Activated CD8-positive, alpha-beta memory T cell treated with anti-CD3 and anti-CD28 coated beads, Interleukin-2, amount 10 ng/mL, durations not matched to agents 7 days and 5 days (primary cell): ENCODE results near the gene NFATC3. TPM values are rescaled to one million over a fixed set of nuclear protein-coding genes. Genes with fewer than 3 reads are reported as not detected.
"Not testable (repeated sequence)": the region's sequence is repeated elsewhere in the genome, so short reads cannot be mapped to it uniquely, and the experiment has no call there.

Experiments
- ATAC-seq: fragments of 150-1000 bp; cut with Tn5 transposase; one replicate; pipeline ENCODE4 v1.10.0; 2021; ENCODE audit warnings: moderate library complexity
- CTCF ChIA-PET: fragments of 350-600 bp; sonication (Branson Sonifier 250); formaldehyde crosslinking; loops from one replicate; lab custom pipeline; 2021; ENCODE audit warnings: antibody characterized with exemption; lab: Charles Lee
- DNase-seq: peaks from one replicate; pipeline ENCODE4 v3.0.0-alpha.2; 2020
- H3K27ac Mint-ChIP-seq: one replicate; pipeline ENCODE4 v1.8.0; 2021; ENCODE audit warnings: mild to moderate bottlenecking, mixed read lengths
- H3K27me3 Mint-ChIP-seq: one replicate; pipeline ENCODE4 v1.8.0; 2021; ENCODE audit warnings: mixed read lengths
- H3K36me3 Mint-ChIP-seq: one replicate; pipeline ENCODE4 v1.8.0; 2021; ENCODE audit warnings: mild to moderate bottlenecking, mixed read lengths
- H3K4me1 Mint-ChIP-seq: one replicate; pipeline ENCODE4 v1.8.0; 2021; ENCODE audit warnings: mixed read lengths
- H3K4me3 Mint-ChIP-seq: one replicate; pipeline ENCODE4 v1.8.0; 2021; ENCODE audit warnings: mild to moderate bottlenecking, moderate library complexity, mixed read lengths
- H3K9me3 Mint-ChIP-seq: one replicate; pipeline ENCODE4 v1.8.0; 2022; ENCODE audit warnings: low read depth, mixed read lengths
- total RNA-seq, 2 experiments: library from RNA; stranded (reverse); gene quantifications; one replicate each; pipeline ENCODE4 v1.2.3, GENCODE V29; 2021

The NFATC3 gene
- total RNA-seq, 2 experiments from 2014 or later: 176 to 183 TPM

GRCh38 chr16:68118954-68119353 is 33.8 kb downstream of the NFATC3 start:
- CTCF ChIA-PET: interaction anchor here (0.7 to 1.1 kb wide), 3 partner anchors 10 to 209 kb away, joined by 3 to 4 read pairs (median 3); no protein-coding TSS in a partner anchor
- ATAC-seq, H3K27ac Mint-ChIP-seq, H3K27me3 Mint-ChIP-seq, H3K9me3 Mint-ChIP-seq, DNase-seq, H3K4me3 Mint-ChIP-seq: not testable (repeated sequence)
- Mint-ChIP-seq H3K36me3 (peaks cover 25% of the 10 kb centered on the region), H3K4me1 (peaks cover 65% of the 10 kb centered on the region)

GRCh38 chr16:68120496-68120895 is 35.3 kb downstream of the NFATC3 start:
- not testable (repeated sequence) for H3K27me3 Mint-ChIP-seq, H3K9me3 Mint-ChIP-seq, H3K27ac Mint-ChIP-seq, ATAC-seq, H3K4me3 Mint-ChIP-seq, DNase-seq
- Mint-ChIP-seq H3K4me1 (peaks cover 53% of the 10 kb centered on the region), H3K36me3 (peaks cover 26% of the 10 kb centered on the region)
- CTCF ChIA-PET: interaction anchor here (1.1 to 1.5 kb wide), 4 partner anchors 55 to 600 kb away, joined by 3 to 5 read pairs (median 4); no protein-coding TSS in a partner anchor

DNA sequence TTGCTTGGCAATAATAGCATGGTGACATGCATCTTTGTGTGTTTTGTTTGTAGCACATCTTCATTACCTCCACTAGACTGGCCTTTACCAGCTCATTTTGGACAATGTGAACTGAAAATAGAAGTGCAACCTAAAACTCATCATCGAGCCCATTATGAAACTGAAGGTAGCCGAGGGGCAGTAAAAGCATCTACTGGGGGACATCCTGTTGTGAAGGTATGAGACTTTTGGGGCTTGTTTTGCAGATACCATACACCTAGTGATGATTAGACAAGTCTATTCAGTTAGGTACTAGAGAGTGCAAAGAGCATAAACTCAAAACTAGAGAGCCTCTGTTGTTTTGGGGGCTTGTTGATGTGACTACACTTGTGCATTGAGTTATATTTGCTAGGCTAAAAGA is 41.2 kb downstream of the NFATC3 start:
- Mint-ChIP-seq H3K4me1 (peaks cover 40% of the 10 kb centered on the region), H3K27ac (peak overlapping the region; percentile 3), H3K36me3 (peaks cover 42% of the 10 kb centered on the region), H3K9me3 (no peaks in the 10 kb centered on the region), H3K4me3 (no peak overlapping the region), H3K27me3 (no peaks in the 10 kb centered on the region)
- ATAC-seq (no peak), DNase-seq (no peak)
- CTCF ChIA-PET: no interaction called here

GRCh38 chr16:68128577-68129305 is 43.6 kb downstream of the NFATC3 start:
- Mint-ChIP-seq H3K27me3 (no peaks in the 10 kb centered on the region), H3K4me3 (no peak overlapping the region), H3K9me3 (no peaks in the 10 kb centered on the region), H3K36me3 (peaks cover 46% of the 10 kb centered on the region), H3K27ac (no peak overlapping the region), H3K4me1 (peaks cover 35% of the 10 kb centered on the region)
- CTCF ChIA-PET: interaction anchor here (0.7 kb wide), 1 partner anchor 10 kb away, joined by 3 read pairs; no protein-coding TSS in a partner anchor
- no peak for ATAC-seq
- DNase-seq: no peak

GRCh38 chr16:68130520-68130919 is 45.4 kb downstream of the NFATC3 start:
- Mint-ChIP-seq H3K36me3 (peaks cover 52% of the 10 kb centered on the region), H3K4me3 (no peak overlapping the region), H3K4me1 (peaks cover 32% of the 10 kb centered on the region), H3K27me3 (no peaks in the 10 kb centered on the region), H3K9me3 (no peaks in the 10 kb centered on the region), H3K27ac (no peak overlapping the region)
- ATAC-seq (no peak), DNase-seq (no peak)
- CTCF ChIA-PET: no interaction called here

GRCh38 chr16:68131813-68132706 is 46.9 kb downstream of the NFATC3 start:
- Mint-ChIP-seq H3K9me3 (no peaks in the 10 kb centered on the region), H3K36me3 (peaks cover 52% of the 10 kb centered on the region), H3K27me3 (no peaks in the 10 kb centered on the region), H3K4me3 (no peak overlapping the region), H3K4me1 (peaks cover 26% of the 10 kb centered on the region), H3K27ac (peak overlapping the region; percentile 26)
- no peak for ATAC-seq
- CTCF ChIA-PET: interaction anchor here (0.9 kb wide), 1 partner anchor 14 kb away, joined by 3 read pairs; no protein-coding TSS in a partner anchor
- no peak for DNase-seq

DNA sequence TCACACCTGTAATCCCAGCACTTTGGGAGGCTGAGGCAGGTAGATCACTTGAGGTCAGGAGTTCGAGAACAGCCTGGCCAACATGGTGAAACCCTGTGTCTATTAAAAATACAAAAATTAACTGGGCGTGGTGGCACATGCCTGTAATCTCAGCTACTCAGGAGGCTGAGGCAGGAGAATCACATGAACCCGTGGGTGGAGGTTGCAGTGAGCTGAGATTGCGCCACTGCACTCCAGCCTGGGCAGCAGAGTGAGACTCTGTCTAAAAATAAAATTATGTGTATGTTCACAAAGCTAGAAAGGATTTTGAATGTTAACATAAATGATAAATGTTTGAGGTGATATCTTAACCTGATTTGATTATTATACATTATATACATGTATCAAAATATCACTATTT is 47.8 kb downstream of the NFATC3 start:
- not testable (repeated sequence) for H3K27ac Mint-ChIP-seq, H3K27me3 Mint-ChIP-seq, ATAC-seq, H3K9me3 Mint-ChIP-seq, H3K4me3 Mint-ChIP-seq, DNase-seq
- CTCF ChIA-PET: interaction anchor here (1.7 kb wide), 1 partner anchor 10 kb away, joined by 3 read pairs; no protein-coding TSS in a partner anchor
- H3K4me1 Mint-ChIP-seq: peaks cover 23% of the 10 kb centered on the region
- H3K36me3 Mint-ChIP-seq: peaks cover 50% of the 10 kb centered on the region

GRCh38 chr16:68134644-68135043 is 49.5 kb downstream of the NFATC3 start:
- Mint-ChIP-seq H3K4me1 (peaks cover 21% of the 10 kb centered on the region), H3K36me3 (peaks cover 58% of the 10 kb centered on the region), H3K27me3 (no peaks in the 10 kb centered on the region), H3K9me3 (no peaks in the 10 kb centered on the region), H3K4me3 (no peak overlapping the region), H3K27ac (no peak overlapping the region)
- DNase-seq: no peak
- CTCF ChIA-PET: interaction anchor here (1.7 kb wide), 1 partner anchor 12 kb away, joined by 3 read pairs; no protein-coding TSS in a partner anchor
- no peak for ATAC-seq

GRCh38 chr16:68136515-68136914 is 51.3 kb downstream of the NFATC3 start:
- H3K27ac Mint-ChIP-seq: no peak overlapping the region
- H3K27me3 Mint-ChIP-seq: no peaks in the 10 kb centered on the region
- CTCF ChIA-PET: interaction anchor here (0.6 to 1.1 kb wide), 2 partner anchors 43 to 51 kb away, joined by 3 read pairs; partner anchors contain the start of gene NFATC3
- H3K4me3 Mint-ChIP-seq: no peak overlapping the region
- DNase-seq (no peak), ATAC-seq (no peak)
- peaks cover 58% of the 10 kb centered on the region for H3K36me3 Mint-ChIP-seq
- H3K4me1 Mint-ChIP-seq: peaks cover 17% of the 10 kb centered on the region
- H3K9me3 Mint-ChIP-seq: no peaks in the 10 kb centered on the region

DNA sequence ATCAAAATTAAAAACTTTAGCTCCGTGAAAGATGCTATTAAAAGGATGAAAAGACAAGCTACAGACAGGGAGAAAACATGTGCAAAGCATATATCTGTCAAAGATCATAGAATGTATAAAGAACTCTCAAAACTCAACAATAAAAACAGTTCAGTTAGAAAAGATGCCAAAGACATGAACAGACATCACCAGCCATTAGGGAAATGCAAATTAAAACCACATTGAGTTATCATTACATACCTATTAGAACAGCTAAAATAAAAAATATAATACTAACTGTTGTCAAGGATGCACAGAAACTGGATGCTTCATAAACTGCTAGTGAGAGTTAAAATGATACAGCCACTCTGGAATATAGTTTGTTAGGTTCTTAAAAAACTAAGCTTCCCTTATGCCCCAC is 58.8 kb downstream of the NFATC3 start:
- Mint-ChIP-seq H3K27ac (no peak overlapping the region), H3K4me1 (peaks cover 39% of the 10 kb centered on the region), H3K4me3 (no peak overlapping the region), H3K9me3 (no peaks in the 10 kb centered on the region), H3K36me3 (peaks cover 46% of the 10 kb centered on the region), H3K27me3 (no peaks in the 10 kb centered on the region)
- DNase-seq: no peak
- CTCF ChIA-PET: no interaction called here
- ATAC-seq: no peak

DNA sequence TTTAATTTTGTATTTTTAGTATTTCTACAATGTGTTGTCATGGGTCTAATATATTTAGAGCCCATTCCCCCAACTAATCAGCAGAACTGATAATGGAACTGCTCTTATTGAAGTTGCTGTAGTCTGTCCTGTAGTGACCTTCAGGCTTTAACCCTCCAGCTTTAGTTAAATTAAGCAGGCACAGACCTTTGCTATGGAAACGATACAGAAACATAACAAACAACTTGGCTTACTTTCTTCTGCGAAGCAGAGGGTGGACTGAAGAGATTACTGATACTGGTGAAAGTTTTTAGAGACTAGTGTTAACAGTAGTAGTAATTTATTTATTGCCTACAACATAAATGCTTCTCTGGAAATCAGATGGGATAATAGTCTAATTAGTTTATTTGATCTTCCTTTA is 61.4 kb downstream of the NFATC3 start:
- Mint-ChIP-seq H3K27me3 (no peaks in the 10 kb centered on the region), H3K36me3 (peaks cover 39% of the 10 kb centered on the region), H3K4me1 (peaks cover 30% of the 10 kb centered on the region), H3K4me3 (no peak overlapping the region), H3K27ac (no peak overlapping the region), H3K9me3 (no peaks in the 10 kb centered on the region)
- ATAC-seq (no peak), DNase-seq (no peak)
- CTCF ChIA-PET: no interaction called here

GRCh38 chr16:68147444-68147843 is 62.3 kb downstream of the NFATC3 start:
- H3K9me3 Mint-ChIP-seq: no peaks in the 10 kb centered on the region
- peaks cover 24% of the 10 kb centered on the region for H3K4me1 Mint-ChIP-seq
- CTCF ChIA-PET: no interaction called here
- DNase-seq: no peak
- peaks cover 33% of the 10 kb centered on the region for H3K36me3 Mint-ChIP-seq
- no peak overlapping the region for H3K4me3 Mint-ChIP-seq
- no peak overlapping the region for H3K27ac Mint-ChIP-seq
- no peaks in the 10 kb centered on the region for H3K27me3 Mint-ChIP-seq
- no peak for ATAC-seq

DNA sequence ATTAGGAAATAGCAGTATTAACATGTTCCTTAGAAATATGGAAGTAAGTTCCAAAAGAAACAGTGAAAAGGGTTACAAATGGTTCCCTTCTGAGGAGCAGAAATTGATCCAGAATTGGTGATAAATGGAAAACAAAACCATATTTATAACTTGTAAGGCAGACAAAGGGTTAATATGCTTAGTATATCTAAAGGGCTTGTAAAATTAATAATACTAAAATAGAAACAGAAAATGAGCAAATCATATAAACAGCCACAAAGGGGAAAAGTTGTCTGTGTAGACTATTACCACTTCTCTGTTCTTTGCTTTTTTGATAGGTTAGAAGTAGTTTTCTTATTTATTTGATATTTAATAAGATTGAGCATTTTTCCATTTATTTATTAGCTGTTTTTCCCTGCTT is 64.4 kb downstream of the NFATC3 start:
- ATAC-seq (no peak), DNase-seq (no peak)
- Mint-ChIP-seq H3K27ac (no peak overlapping the region), H3K4me1 (peaks cover 22% of the 10 kb centered on the region), H3K4me3 (no peak overlapping the region), H3K9me3 (no peaks in the 10 kb centered on the region), H3K27me3 (no peaks in the 10 kb centered on the region), H3K36me3 (peaks cover 31% of the 10 kb centered on the region)
- CTCF ChIA-PET: interaction anchor here (0.9 kb wide), 1 partner anchor 17 kb away, joined by 3 read pairs; no protein-coding TSS in a partner anchor
